Tibial artery (tissue), 4 donors: ENCODE measurements around the gene CXCR4.

Experiments
- DNase-seq, 2 donors: peaks; one replicate each; pipeline ENCODE4 v3.0.0-alpha.2; 2019
- H3K27ac ChIP-seq, 2 donors: fragments of 200-600 bp; sonication (generic) in 1 of 2; 1 replicate in 1 of 2; 2 replicates in 1 of 2; pipeline ENCODE4 v1.5.1; 2018 to 2019; ENCODE audit warnings: mild to moderate bottlenecking in 1 of 2
- H3K27me3 ChIP-seq, 2 donors: fragments of 200-600 bp; sonication (generic) in 1 of 2; one replicate each; pipeline versions ENCODE4 v1.5.1 to v1.6.0; 2016 to 2019
- H3K36me3 ChIP-seq, 3 donors: fragments of 200-600 bp; sonication (generic) in 2 of 3; one replicate each; pipeline ENCODE4 v1.5.1; 2016 to 2019; ENCODE audit warnings: mild to moderate bottlenecking in 2 of 3
- H3K4me1 ChIP-seq, 4 donors: fragments of 200-600 bp; sonication (generic) in 2 of 4; 1 replicate in 3 of 4; 2 replicates in 1 of 4; pipeline ENCODE4 v1.5.1; 2016 to 2019
- H3K4me3 ChIP-seq, 2 donors: fragments of 200-600 bp; sonication (generic) in 1 of 2; 1 replicate in 1 of 2; 2 replicates in 1 of 2; pipeline ENCODE4 v1.5.1; 2018 to 2019; ENCODE audit warnings: mild to moderate bottlenecking in 2 of 2
- H3K9me3 ChIP-seq, 3 donors: fragments of 200-600 bp; sonication (generic) in 1 of 3; one replicate each; pipeline ENCODE4 v1.5.1; 2016 to 2019
- intact Hi-C: fragments of 100-400 bp; cut with DNase I; formaldehyde crosslinking; loops from one replicate; pipeline ENCODE4 v1.15.0; 2023; ENCODE audit warnings: low total_unique reads
- TF ChIP-seq, protein P1 (sequence below), 2 experiments: fragments of 200-600 bp in 1 of 2; fragments of 450-650 bp in 1 of 2; IDR thresholded peaks; one replicate each; pipeline ENCODE4 v1.5.1; 2017 to 2019; ENCODE audit warnings: antibody characterized with exemption in 2 of 2, mild to moderate bottlenecking in 1 of 2, moderate library complexity in 1 of 2

CXCR4 gene

GRCh38 chr2:136086253-136087016, 31.5 kb downstream of the CXCR4 start:
- H3K4me1 ChIP-seq: no peaks in the 10 kb centered on the region
- H3K4me3 ChIP-seq: no peak overlapping the region
- no peaks in the 10 kb centered on the region for H3K27me3 ChIP-seq
- H3K36me3 ChIP-seq: no peaks in the 10 kb centered on the region
- no peak for DNase-seq
- H3K27ac ChIP-seq: no peak overlapping the region
- TF ChIP-seq, protein P1, sequence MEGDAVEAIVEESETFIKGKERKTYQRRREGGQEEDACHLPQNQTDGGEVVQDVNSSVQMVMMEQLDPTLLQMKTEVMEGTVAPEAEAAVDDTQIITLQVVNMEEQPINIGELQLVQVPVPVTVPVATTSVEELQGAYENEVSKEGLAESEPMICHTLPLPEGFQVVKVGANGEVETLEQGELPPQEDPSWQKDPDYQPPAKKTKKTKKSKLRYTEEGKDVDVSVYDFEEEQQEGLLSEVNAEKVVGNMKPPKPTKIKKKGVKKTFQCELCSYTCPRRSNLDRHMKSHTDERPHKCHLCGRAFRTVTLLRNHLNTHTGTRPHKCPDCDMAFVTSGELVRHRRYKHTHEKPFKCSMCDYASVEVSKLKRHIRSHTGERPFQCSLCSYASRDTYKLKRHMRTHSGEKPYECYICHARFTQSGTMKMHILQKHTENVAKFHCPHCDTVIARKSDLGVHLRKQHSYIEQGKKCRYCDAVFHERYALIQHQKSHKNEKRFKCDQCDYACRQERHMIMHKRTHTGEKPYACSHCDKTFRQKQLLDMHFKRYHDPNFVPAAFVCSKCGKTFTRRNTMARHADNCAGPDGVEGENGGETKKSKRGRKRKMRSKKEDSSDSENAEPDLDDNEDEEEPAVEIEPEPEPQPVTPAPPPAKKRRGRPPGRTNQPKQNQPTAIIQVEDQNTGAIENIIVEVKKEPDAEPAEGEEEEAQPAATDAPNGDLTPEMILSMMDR (IDR thresholded peaks at IDR 0.05): no peak
- H3K9me3 ChIP-seq: no peaks in the 10 kb centered on the region
- intact Hi-C loops: no loop called here

DNA sequence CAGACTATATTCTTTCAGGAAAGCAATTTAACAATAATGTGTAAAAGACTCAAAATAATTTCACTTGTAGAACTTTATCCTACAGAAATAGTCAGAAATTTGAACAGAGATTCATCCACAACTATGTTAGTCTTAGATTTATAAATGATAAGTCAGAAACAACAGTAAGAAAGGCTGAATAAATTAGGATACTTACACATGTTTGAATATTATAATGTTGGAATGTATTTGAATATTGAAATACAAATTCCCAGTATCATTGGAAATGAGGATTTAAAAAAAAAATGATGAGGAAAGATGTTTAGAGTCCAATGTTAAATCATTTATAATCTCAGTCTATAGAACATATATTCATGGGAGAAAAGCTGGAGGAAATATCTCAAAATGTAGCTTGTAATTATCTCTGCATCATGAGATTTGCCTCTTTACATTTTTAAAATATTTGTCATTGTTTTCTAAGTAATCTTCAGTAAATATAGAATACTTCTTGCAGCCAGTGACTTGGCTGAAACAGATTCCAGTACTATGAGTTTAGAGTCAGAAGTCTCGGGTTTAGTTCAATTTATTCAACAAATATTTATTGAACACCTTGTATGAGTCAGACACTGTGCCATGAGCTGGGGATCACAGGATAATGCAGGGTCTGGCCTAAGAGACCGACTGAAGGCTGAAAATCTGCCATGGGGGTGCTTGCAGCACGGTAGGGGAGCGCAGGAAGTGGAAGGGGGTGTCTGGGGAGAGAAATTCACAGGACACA, 32.3 kb downstream of the CXCR4 start:
- H3K4me3 ChIP-seq: no peak overlapping the region
- no peaks in the 10 kb centered on the region for H3K36me3 ChIP-seq
- no peaks in the 10 kb centered on the region for H3K27me3 ChIP-seq
- H3K9me3 ChIP-seq: no peaks in the 10 kb centered on the region
- H3K4me1 ChIP-seq: no peaks in the 10 kb centered on the region
- TF ChIP-seq, protein P1 (IDR thresholded peaks at IDR 0.05): no peak
- no peak overlapping the region for H3K27ac ChIP-seq
- intact Hi-C loops: no loop called here
- no peak for DNase-seq

DNA sequence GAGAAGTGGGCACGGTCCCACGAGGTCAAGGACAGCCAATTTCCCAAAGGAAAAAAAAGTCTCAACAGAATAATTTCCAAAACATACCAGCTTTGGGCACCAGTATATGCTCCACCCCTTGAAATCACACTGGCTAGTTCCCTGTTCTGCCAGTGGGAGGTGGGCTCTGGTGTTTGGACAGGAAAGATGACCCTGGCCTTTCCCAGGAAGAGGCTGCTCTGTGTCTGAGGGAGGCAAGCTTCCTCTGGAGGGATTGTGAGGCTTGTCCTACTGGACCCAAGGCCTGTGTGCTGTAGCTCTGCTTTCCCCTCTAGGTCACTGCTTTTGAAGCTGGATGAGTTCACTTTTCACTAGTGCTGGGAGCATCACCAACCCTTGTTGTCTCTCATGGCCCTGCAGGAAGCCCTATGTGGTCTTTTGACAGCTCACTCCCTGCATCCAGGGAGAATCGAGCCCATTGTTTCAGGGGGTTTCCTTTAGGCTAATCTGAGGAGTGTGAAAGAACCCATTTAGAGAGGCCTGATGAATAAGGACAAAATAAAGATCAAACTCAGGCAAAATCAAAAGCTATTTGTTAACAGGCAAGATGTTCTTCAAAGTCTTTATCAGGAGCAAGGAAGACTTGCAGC, 36.3 kb downstream of the CXCR4 start:
- intact Hi-C loops: no loop called here
- H3K36me3 ChIP-seq: no peaks in the 10 kb centered on the region
- H3K4me3 ChIP-seq: no peak overlapping the region
- no peak for DNase-seq
- H3K27ac ChIP-seq: no peak overlapping the region
- peaks cover 0 to 5% (median 0%) of the 10 kb centered on the region in 3 donors for H3K9me3 ChIP-seq
- TF ChIP-seq, protein P1 (IDR thresholded peaks at IDR 0.05): no peak
- H3K27me3 ChIP-seq: no peaks in the 10 kb centered on the region
- H3K4me1 ChIP-seq: no peaks in the 10 kb centered on the region

GRCh38 chr2:136080114-136080513, 37.8 kb downstream of the CXCR4 start:
- no peak for DNase-seq
- TF ChIP-seq, protein P1 (IDR thresholded peaks at IDR 0.05): no peak

GRCh38 chr2:136077107-136077506, 40.8 kb downstream of the CXCR4 start:
- H3K27me3 ChIP-seq: no peaks in the 10 kb centered on the region
- intact Hi-C loops: no loop called here
- TF ChIP-seq, protein P1 (IDR thresholded peaks at IDR 0.05): no peak
- no peak overlapping the region for H3K4me3 ChIP-seq
- H3K36me3 ChIP-seq: no peaks in the 10 kb centered on the region
- no peak overlapping the region for H3K27ac ChIP-seq
- no peaks in the 10 kb centered on the region for H3K4me1 ChIP-seq
- no peak for DNase-seq
- peaks cover 0 to 5% (median 0%) of the 10 kb centered on the region in 3 donors for H3K9me3 ChIP-seq

More at GRCh38 chr2:136080114-136080513, 37.8 kb downstream of the CXCR4 start:
- Histone ChIP-seq H3K36me3 (no peaks in the 10 kb centered on the region), H3K27me3 (no peaks in the 10 kb centered on the region), H3K9me3 (peaks cover 0 to 5% (median 0%) of the 10 kb centered on the region in 3 donors), H3K4me1 (no peaks in the 10 kb centered on the region), H3K4me3 (no peak overlapping the region), H3K27ac (no peak overlapping the region)
- intact Hi-C loops: no loop called here
